ENCODE results near the gene ARHGEF1. TPM values are rescaled to one million over a fixed set of nuclear protein-coding genes. Genes with fewer than 3 reads are reported as not detected.

The ARHGEF1 gene
- total RNA-seq, 4 donors from 2014 or later = 54.5 to 71.8 (median 59.7) TPM

GRCh38 chr19:41907994-41908615, 25.1 kb downstream of the ARHGEF1 start:
- Histone ChIP-seq H3K9me3 (no peaks in the 10 kb centered on the region), H3K4me3 (no peak overlapping the region), H3K27ac (replicated peaks in 1 of 4) (no peak overlapping the region), H3K27me3 (peaks cover 0 to 35% (median 17%) of the 10 kb centered on the region in 4 donors), H3K36me3 (peaks cover 26 to 52% (median 46%) of the 10 kb centered on the region in 4 donors), H3K4me1 (peaks cover 0 to 9% (median 7%) of the 10 kb centered on the region in 4 donors)
- intact Hi-C loops (cut with DNase I) = no loop called here
- 69% methylated on average over 10 of the region's 25 CpGs for WGBS
- no peak for TF ChIP-seq POLR2A (IDR thresholded peaks at IDR 0.05; ENCODE audit: low read depth)
- TF ChIP-seq EP300 (IDR thresholded peaks at IDR 0.05) = no peak
- no peak for TF ChIP-seq POLR2AphosphoS5 (IDR thresholded peaks at IDR 0.05)
- TF ChIP-seq CTCF (IDR thresholded peaks at IDR 0.05) = no peak
- DNase-seq (ENCODE audit: extremely low spot score) = no peak

GRCh38 chr19:41908724-41909464, 25.9 kb downstream of the ARHGEF1 start:
- TF ChIP-seq CTCF (IDR thresholded peaks at IDR 0.05) (no peak), POLR2AphosphoS5 (IDR thresholded peaks at IDR 0.05) (no peak), EP300 (IDR thresholded peaks at IDR 0.05) (no peak), POLR2A (IDR thresholded peaks at IDR 0.05; ENCODE audit: low read depth) (no peak)
- Histone ChIP-seq H3K4me1 (peaks cover 0 to 15% (median 12%) of the 10 kb centered on the region in 4 donors), H3K27me3 (peaks cover 5 to 43% (median 25%) of the 10 kb centered on the region in 4 donors), H3K4me3 (no peak overlapping the region), H3K36me3 (peaks cover 18 to 44% (median 38%) of the 10 kb centered on the region in 4 donors), H3K27ac (replicated peaks in 1 of 4) (no peak overlapping the region), H3K9me3 (no peaks in the 10 kb centered on the region)
- 75% methylated on average over 11 of the region's 11 CpGs for WGBS
- no peak for DNase-seq (ENCODE audit: extremely low spot score)
- intact Hi-C loops (cut with DNase I) = no loop called here

- peaks cover 5 to 49% (median 29%) of the 10 kb centered on the region in 4 donors for H3K27me3 ChIP-seq
- H3K4me1 ChIP-seq = peaks cover 0 to 15% (median 12%) of the 10 kb centered on the region in 4 donors
- DNase-seq (ENCODE audit: extremely low spot score) = no peak
- TF ChIP-seq CTCF (IDR thresholded peaks at IDR 0.05) = no peak
- no peak for TF ChIP-seq POLR2A (IDR thresholded peaks at IDR 0.05; ENCODE audit: low read depth)
- no peak for TF ChIP-seq POLR2AphosphoS5 (IDR thresholded peaks at IDR 0.05)
- TF ChIP-seq EP300 (IDR thresholded peaks at IDR 0.05) = no peak
- intact Hi-C loops (cut with DNase I) = no loop called here
- 67% methylated on average over 2 of the region's 13 CpGs for WGBS
- H3K9me3 ChIP-seq = no peaks in the 10 kb centered on the region
- H3K27ac ChIP-seq (replicated peaks in 1 of 4) = no peak overlapping the region
- H3K4me3 ChIP-seq = no peak overlapping the region
- peaks cover 10 to 36% (median 30%) of the 10 kb centered on the region in 4 donors for H3K36me3 ChIP-seq
Observed at GRCh38 chr19:41909706-41910105, 26.7 kb downstream of the ARHGEF1 start.

- intact Hi-C loops (cut with DNase I) = no loop called here
- 46% methylated on average over 7 of the region's 12 CpGs for WGBS
Observed at GRCh38 chr19:41910240-41910991, 27.4 kb downstream of the ARHGEF1 start.

More at GRCh38 chr19:41910240-41910991, 27.4 kb downstream of the ARHGEF1 start:
- Histone ChIP-seq H3K4me1 (peaks cover 0 to 22% (median 18%) of the 10 kb centered on the region in 4 donors), H3K27me3 (peaks cover 5 to 56% (median 34%) of the 10 kb centered on the region in 4 donors), H3K27ac (replicated peaks in 1 of 4) (no peak overlapping the region), H3K36me3 (peaks cover 5 to 28% (median 23%) of the 10 kb centered on the region in 4 donors), H3K4me3 (no peak overlapping the region), H3K9me3 (no peaks in the 10 kb centered on the region)
- no peak for DNase-seq (ENCODE audit: extremely low spot score)
- peak in 1 of 2 donors; percentile 12 for TF ChIP-seq POLR2AphosphoS5 (IDR thresholded peaks at IDR 0.05)
- no peak for TF ChIP-seq CTCF (IDR thresholded peaks at IDR 0.05)
